ENCODE data around the gene LIN7C.
"Not testable (repeated sequence)": the region's sequence is repeated elsewhere in the genome, so short reads cannot be mapped to it uniquely, and the experiment has no call there.

Gene LIN7C

DNA sequence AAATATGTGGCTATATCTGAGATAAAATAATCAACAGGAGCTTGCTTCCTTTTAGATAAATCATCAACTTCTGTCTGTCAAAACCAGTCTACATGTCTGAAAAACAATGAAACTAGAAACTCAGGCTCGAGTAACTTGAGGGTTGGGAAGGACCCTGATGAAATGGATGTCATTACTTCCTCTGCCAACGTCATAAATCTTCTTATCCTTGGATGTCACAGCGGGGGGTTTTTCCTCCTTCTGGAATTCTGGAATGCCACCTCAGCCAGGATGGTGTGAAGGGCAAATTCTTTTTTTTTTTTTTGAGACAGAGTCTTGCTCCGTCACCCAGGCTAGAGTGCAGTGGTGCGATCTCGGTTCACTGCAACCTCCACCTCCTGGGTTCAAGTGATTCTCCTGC is 47.4 kb downstream of the LIN7C start:
- no peak overlapping the region for H3K9ac ChIP-seq (ENCODE audit: low read depth, low read length)
- 92% methylated on average over 6 of the region's 6 CpGs for WGBS
- H3K9me3 ChIP-seq (ENCODE audit: insufficient read depth, low read depth, low read length): no peaks in the 10 kb centered on the region
- H3K27me3 ChIP-seq (ENCODE audit: insufficient read depth, low read length): no peaks in the 10 kb centered on the region
- H3K36me3 ChIP-seq (ENCODE audit: insufficient read depth, low read length): 0 out of 2 replicates have a peak, but pooled peaks cover 3% of the 10 kb centered on the region
- H3K27ac ChIP-seq (ENCODE audit: low read depth, low read length): no peak overlapping the region
- H3K4me1 ChIP-seq (ENCODE audit: insufficient read depth, low read length): peaks cover 61% of the 10 kb centered on the region
- no peak overlapping the region for H3K4me3 ChIP-seq (ENCODE audit: low read length)

DNA sequence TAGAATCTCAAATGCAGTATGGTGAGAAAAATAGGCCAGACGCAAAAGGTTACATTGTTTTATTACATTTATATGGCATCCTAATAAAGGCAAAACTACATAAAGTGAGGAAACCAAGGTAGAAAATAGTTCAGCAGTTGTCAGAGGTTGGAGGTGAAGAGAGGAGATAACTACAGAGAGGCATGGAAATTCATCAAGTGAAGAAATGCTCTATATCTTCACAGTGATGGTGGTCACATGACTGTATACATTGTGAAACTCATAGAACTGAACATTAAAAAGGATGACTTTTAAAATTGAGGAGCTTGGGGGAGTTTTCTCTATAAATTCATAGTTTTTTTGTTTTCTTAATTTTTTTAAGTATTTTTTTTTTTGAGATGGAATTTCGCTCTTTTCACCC is 48.4 kb downstream of the LIN7C start:
- Histone ChIP-seq H3K27me3 (ENCODE audit: insufficient read depth, low read length) (no peaks in the 10 kb centered on the region), H3K27ac (ENCODE audit: low read depth, low read length) (no peak overlapping the region), H3K9ac (ENCODE audit: low read depth, low read length) (no peak overlapping the region), H3K4me3 (ENCODE audit: low read length) (no peak overlapping the region), H3K36me3 (ENCODE audit: insufficient read depth, low read length) (0 out of 2 replicates have a peak, but pooled peaks cover 3% of the 10 kb centered on the region), H3K4me1 (ENCODE audit: insufficient read depth, low read length) (peaks cover 59% of the 10 kb centered on the region), H3K9me3 (ENCODE audit: insufficient read depth, low read depth, low read length) (peaks cover 5% of the 10 kb centered on the region; the same call in 1 of the 2 replicates)
- WGBS: 100% methylated on average over 2 of the region's 2 CpGs

GRCh38 chr11:27456795-27457329 is 49.7 kb downstream of the LIN7C start:
- H3K4me1 ChIP-seq (ENCODE audit: insufficient read depth, low read length): peaks cover 56% of the 10 kb centered on the region
- no peak overlapping the region for H3K27ac ChIP-seq (ENCODE audit: low read depth, low read length)
- no peak overlapping the region for H3K9ac ChIP-seq (ENCODE audit: low read depth, low read length)
- no peaks in the 10 kb centered on the region for H3K36me3 ChIP-seq (ENCODE audit: insufficient read depth, low read length)
- no peaks in the 10 kb centered on the region for H3K27me3 ChIP-seq (ENCODE audit: insufficient read depth, low read length)
- no peak overlapping the region for H3K4me3 ChIP-seq (ENCODE audit: low read length)
- H3K9me3 ChIP-seq (ENCODE audit: insufficient read depth, low read depth, low read length): peaks cover 5% of the 10 kb centered on the region; the same call in 1 of the 2 replicates

GRCh38 chr11:27456140-27456794 is 50.3 kb downstream of the LIN7C start:
- peaks cover 57% of the 10 kb centered on the region for H3K4me1 ChIP-seq (ENCODE audit: insufficient read depth, low read length)
- peak overlapping the region; percentile 4; the same call in 1 of the 2 replicates for H3K27ac ChIP-seq (ENCODE audit: low read depth, low read length)
- no peak overlapping the region for H3K9ac ChIP-seq (ENCODE audit: low read depth, low read length)
- 88% methylated on average over 2 of the region's 2 CpGs for WGBS
- H3K36me3 ChIP-seq (ENCODE audit: insufficient read depth, low read length): no peaks in the 10 kb centered on the region
- H3K27me3 ChIP-seq (ENCODE audit: insufficient read depth, low read length): no peaks in the 10 kb centered on the region
- no peak overlapping the region for H3K4me3 ChIP-seq (ENCODE audit: low read length)
- peaks cover 5% of the 10 kb centered on the region; the same call in 1 of the 2 replicates for H3K9me3 ChIP-seq (ENCODE audit: insufficient read depth, low read depth, low read length)

DNA sequence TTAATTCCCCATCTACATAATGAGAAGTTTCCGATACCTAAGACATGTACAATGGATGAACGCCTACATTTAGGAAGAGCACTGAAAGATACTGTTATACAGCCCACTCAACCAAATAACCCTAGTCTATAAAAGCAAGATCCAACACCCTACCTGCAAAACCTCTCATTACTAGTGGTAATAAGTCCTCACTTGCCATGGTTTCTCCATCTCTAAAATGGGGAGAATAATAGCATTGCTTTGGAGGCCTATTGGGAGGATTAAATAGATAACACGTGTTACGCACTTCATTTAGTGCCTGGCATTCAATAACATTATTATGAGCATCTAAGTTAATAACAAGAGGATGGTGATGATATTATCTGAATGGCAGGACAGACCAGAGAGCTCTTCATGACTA is 50.9 kb downstream of the LIN7C start:
- H3K9me3 ChIP-seq (ENCODE audit: insufficient read depth, low read depth, low read length): peaks cover 5% of the 10 kb centered on the region; the same call in 1 of the 2 replicates
- H3K27me3 ChIP-seq (ENCODE audit: insufficient read depth, low read length): no peaks in the 10 kb centered on the region
- H3K4me3 ChIP-seq (ENCODE audit: low read length): no peak overlapping the region
- no peak overlapping the region for H3K27ac ChIP-seq (ENCODE audit: low read depth, low read length)
- WGBS: 92% methylated on average over 4 of the region's 4 CpGs
- no peaks in the 10 kb centered on the region for H3K36me3 ChIP-seq (ENCODE audit: insufficient read depth, low read length)
- peaks cover 57% of the 10 kb centered on the region for H3K4me1 ChIP-seq (ENCODE audit: insufficient read depth, low read length)
- H3K9ac ChIP-seq (ENCODE audit: low read depth, low read length): no peak overlapping the region

GRCh38 chr11:27453701-27454100 is 52.9 kb downstream of the LIN7C start:
- H3K4me3 ChIP-seq (ENCODE audit: low read length): no peak overlapping the region
- H3K4me1 ChIP-seq (ENCODE audit: insufficient read depth, low read length): peaks cover 54% of the 10 kb centered on the region
- no peaks in the 10 kb centered on the region for H3K27me3 ChIP-seq (ENCODE audit: insufficient read depth, low read length)
- H3K27ac ChIP-seq (ENCODE audit: low read depth, low read length): no peak overlapping the region; the same call in 1 of the 2 replicates
- H3K9me3 ChIP-seq (ENCODE audit: insufficient read depth, low read depth, low read length): peaks cover 5% of the 10 kb centered on the region; the same call in 1 of the 2 replicates
- H3K36me3 ChIP-seq (ENCODE audit: insufficient read depth, low read length): no peaks in the 10 kb centered on the region
- 92% methylated on average over 1 of the region's 1 CpG for WGBS
- H3K9ac ChIP-seq (ENCODE audit: low read depth, low read length): no peak overlapping the region

DNA sequence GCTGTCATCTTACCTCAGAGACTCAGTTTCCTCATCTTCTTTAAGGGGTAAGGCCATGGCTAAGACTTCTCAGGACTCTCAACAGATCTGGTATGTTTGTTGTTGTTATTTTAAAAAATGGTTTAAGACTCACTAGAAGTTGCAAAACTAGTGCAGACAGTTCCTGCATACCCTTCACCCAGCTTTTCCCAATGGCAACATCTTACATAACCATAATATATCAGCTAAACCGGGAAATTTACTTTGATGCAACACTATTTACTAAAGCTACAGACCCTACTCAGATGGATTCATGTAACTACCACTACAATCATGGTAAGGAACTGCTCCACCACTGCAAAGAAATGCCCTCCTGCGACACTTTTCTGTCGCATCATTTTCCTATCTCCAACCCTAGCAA is 54.4 kb downstream of the LIN7C start:
- 92% methylated on average over 3 of the region's 3 CpGs for WGBS
- Histone ChIP-seq H3K27ac (ENCODE audit: low read depth, low read length) (no peak overlapping the region), H3K4me3 (ENCODE audit: low read length) (no peak overlapping the region), H3K9me3 (ENCODE audit: insufficient read depth, low read depth, low read length) (peaks cover 5% of the 10 kb centered on the region; the same call in 1 of the 2 replicates), H3K36me3 (ENCODE audit: insufficient read depth, low read length) (peaks cover 6% of the 10 kb centered on the region), H3K4me1 (ENCODE audit: insufficient read depth, low read length) (peaks cover 56% of the 10 kb centered on the region), H3K9ac (ENCODE audit: low read depth, low read length) (no peak overlapping the region), H3K27me3 (ENCODE audit: insufficient read depth, low read length) (no peaks in the 10 kb centered on the region)

DNA sequence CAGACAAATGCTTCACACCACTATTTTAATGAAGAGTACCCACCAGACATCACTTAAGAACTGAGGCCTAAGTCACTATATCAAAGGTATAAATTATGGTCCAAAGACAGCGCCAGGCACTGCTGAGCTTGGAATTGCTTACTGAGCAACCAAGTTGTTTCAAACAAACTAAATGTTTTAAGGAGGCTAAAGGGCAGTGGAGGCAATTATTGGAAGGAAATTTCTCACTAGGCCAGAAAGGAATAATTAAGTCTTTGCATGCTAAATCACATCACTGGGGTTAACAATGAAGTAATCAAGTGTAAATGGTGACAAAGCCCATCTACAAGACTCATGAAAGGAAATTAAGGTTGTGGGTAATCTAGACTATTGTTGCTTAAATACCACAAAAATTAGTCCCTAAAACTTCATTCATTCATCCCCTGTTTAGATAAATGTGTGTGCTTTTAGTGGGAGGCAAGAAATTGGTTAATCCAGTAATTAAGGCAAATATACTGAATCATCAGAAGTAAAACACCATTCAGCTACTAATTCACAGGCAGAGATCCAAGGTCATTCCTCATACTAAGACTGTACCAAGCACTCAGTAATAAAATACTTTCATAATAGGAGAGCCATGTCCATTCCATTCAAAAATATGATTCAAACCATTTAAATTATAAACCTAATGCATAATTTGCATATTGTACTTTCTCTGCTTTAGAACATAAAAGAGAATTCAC is 55.2 kb downstream of the LIN7C start:
- Histone ChIP-seq H3K9ac (ENCODE audit: low read depth, low read length) (no peak overlapping the region), H3K4me3 (ENCODE audit: low read length) (no peak overlapping the region), H3K4me1 (ENCODE audit: insufficient read depth, low read length) (peaks cover 48% of the 10 kb centered on the region), H3K9me3 (ENCODE audit: insufficient read depth, low read depth, low read length) (peaks cover 5% of the 10 kb centered on the region; the same call in 1 of the 2 replicates), H3K27me3 (ENCODE audit: insufficient read depth, low read length) (no peaks in the 10 kb centered on the region), H3K27ac (ENCODE audit: low read depth, low read length) (peak overlapping the region; percentile 32; the same call in 1 of the 2 replicates), H3K36me3 (ENCODE audit: insufficient read depth, low read length) (peaks cover 6% of the 10 kb centered on the region)
- 97% methylated on average over 1 of the region's 1 CpG for WGBS

DNA sequence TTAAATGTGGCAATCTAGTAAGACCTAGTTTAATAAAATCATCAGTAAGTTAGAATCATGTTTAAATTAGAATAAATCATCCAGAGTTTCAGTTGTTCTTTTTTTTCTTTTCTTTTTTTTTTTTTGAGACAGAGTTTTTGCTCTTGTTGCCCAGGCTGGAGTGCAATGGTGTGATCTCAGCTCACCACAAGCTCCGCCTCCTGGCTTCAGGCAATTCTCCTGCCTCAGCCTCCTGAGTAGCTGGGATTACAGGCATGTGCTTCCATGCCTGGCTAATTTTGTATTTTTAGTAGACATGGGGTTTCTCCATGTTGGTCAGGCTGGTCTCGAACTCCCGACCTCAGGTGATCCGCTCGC is 58.4 kb downstream of the LIN7C start:
- H3K27ac ChIP-seq (ENCODE audit: low read depth, low read length): peak overlapping the region; percentile 12; the same call in 1 of the 2 replicates

DNA sequence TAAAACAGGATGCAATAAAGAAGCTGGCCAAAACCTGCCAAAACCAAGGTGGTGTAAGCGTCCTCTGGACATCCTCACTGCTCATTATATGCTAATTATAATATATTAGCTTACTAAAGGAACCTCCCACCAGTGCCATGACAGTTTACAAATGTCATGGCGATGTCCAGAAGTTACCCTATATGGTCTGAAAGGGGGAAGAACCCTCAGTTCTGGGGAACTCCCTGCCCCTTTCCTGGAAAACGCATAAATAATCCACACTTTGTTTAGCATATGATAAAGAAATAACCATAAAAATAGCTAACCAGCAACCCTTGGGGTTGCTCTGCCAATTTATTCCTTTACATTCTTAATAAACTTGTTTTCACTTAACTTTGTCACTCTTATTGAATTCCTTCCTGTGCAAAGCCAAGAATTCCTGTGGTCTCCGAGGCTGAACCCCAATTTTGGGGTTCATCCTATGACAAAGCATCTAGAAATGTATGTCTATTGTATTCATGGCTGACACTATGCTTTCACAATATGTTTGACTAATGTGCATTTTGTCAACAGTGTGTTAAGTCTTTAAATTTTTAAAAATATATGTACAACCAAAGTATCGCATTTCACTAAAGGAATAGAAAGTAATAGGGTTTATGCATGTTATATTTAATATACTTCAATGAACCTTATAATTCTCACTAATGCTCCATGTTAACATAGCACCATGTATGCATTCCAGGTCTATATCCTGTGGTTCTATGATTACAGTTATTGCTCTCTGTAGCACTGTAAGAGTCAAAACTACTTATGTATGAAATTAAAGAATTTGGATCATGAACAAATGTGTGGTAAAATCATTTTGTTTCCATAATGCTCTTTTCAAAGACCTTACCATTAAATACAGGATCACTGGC is 59.0 kb downstream of the LIN7C start:
- Histone ChIP-seq H3K4me1 (ENCODE audit: insufficient read depth, low read length) (peaks cover 64% of the 10 kb centered on the region), H3K27ac (ENCODE audit: low read depth, low read length) (peak overlapping the region; percentile 12; the same call in 1 of the 2 replicates), H3K36me3 (ENCODE audit: insufficient read depth, low read length) (peaks cover 6% of the 10 kb centered on the region), H3K9ac (ENCODE audit: low read depth, low read length) (no peak overlapping the region), H3K4me3 (ENCODE audit: low read length) (no peak overlapping the region), H3K27me3 (ENCODE audit: insufficient read depth, low read length) (no peaks in the 10 kb centered on the region), H3K9me3 (ENCODE audit: insufficient read depth, low read depth, low read length) (no peaks in the 10 kb centered on the region)
- WGBS: 96% methylated on average over 3 of the region's 5 CpGs

More for the DNA sequence above, 58.4 kb downstream of the LIN7C start:
- H3K4me1 ChIP-seq (ENCODE audit: insufficient read depth, low read length): peaks cover 57% of the 10 kb centered on the region
- not testable (repeated sequence) for H3K4me3 ChIP-seq (ENCODE audit: low read length); H3K27me3 ChIP-seq (ENCODE audit: insufficient read depth, low read length); H3K9me3 ChIP-seq (ENCODE audit: insufficient read depth, low read depth, low read length); H3K9ac ChIP-seq (ENCODE audit: low read depth, low read length); H3K36me3 ChIP-seq (ENCODE audit: insufficient read depth, low read length)
- WGBS: 98% methylated on average over 5 of the region's 5 CpGs
